Activated naive CD8-positive, alpha-beta T cell treated with anti-CD3 and anti-CD28 coated beads, Interleukin-2, amount 50 U/mL, for 16 hours (primary cell): Measurements from ENCODE around the gene PCDHGA1.
"Not testable (repeated sequence)": the region's sequence is repeated elsewhere in the genome, so short reads cannot be mapped to it uniquely, and the experiment has no call there.

ENCODE experiments used
- DNase-seq: peaks from one replicate; pipeline ENCODE4 v3.0.0-alpha.2; 2020; ENCODE audit warnings: low read depth, low spot score

Gene PCDHGA1

DNA sequence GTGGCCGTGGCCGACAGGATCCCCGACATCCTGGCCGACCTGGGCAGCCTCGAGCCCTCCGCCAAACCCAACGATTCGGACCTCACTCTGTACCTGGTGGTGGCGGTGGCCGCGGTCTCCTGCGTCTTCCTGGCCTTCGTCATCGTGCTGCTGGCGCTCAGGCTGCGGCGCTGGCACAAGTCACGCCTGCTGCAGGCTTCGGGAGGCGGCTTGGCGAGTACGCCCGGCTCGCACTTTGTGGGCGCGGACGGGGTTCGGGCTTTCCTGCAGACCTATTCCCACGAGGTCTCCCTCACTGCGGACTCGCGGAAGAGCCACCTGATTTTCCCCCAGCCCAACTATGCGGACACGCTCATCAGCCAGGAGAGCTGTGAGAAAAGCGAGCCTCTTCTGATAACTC is 15.7 kb downstream of the PCDHGA1 start:
- DNase-seq: not testable (repeated sequence)

DNA sequence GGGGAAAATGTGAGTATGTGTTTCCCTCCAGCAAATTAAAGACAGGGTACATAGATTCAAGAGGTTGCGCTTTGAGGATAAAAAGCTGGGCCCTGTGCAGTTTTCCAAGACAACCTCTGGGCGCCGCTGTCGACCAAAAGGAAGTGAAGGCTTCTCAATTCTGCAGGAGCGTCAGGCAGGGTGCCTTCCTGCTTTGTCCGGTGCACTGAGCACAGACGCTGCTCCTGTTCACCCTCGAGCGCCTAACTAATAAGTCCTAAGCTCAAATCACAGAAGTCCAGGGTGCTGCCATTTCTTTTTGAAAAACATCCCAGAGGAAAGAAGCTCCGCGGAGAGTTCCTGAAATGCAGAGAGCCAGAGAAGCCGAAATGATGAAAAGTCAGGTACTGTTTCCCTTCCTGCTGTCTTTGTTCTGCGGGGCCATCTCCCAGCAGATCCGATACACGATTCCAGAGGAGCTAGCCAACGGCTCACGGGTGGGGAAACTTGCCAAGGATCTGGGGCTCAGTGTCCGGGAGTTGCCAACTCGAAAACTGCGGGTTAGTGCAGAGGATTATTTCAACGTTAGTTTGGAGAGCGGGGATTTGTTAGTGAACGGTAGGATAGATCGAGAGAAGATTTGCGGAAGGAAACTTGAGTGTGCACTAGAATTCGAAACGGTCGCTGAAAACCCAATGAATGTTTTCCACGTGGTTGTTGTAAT is 19.8 kb downstream of the PCDHGA1 start, which contains the start of gene PCDHGB1:
Gene PCDHGB1, plus strand, starts transcription at position 183 of the 703 bp plus-strand sequence. Its CDS starts 162 bp downstream, at position 345.
- DNase-seq: no peak

DNA sequence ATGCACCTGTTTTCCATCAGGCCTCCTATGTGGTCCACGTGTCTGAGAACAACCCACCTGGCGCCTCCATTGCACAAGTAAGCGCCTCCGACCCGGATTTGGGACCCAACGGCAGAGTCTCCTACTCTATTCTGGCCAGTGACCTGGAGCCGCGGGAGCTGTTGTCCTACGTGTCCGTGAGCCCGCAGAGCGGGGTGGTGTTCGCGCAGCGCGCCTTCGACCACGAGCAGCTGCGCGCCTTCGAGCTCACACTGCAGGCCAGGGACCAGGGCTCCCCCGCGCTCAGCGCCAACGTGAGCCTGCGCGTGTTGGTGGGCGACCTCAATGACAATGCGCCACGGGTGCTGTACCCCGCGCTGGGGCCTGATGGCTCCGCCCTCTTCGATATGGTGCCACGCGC is 21.3 kb downstream of the PCDHGA1 start:
- no peak for DNase-seq

DNA sequence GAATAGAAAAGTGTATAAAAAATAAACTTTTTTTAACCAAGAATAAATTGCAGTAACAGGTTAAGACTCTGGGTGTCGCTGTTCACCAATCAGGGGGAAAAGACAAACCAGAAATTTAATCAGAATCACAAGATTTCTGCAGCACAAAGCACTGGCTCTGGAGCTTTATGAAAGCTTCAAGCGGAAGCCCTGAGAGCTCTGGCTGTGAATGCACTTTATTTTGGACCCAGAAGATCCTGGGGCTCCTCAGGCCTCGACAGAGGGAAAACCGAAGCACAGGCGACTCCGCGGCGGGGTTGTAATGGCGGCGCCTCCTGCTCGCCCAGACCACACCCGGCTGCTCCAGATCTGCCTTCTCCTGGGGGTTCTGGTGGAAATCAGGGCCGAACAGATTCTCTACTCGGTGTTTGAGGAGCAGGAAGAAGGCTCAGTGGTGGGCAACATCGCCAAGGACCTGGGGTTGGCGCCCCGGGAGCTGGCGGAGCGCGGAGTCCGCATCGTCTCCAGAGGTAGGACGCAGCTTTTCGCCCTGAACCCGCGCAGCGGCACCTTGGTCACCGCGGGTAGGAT is 24.7 kb downstream of the PCDHGA1 start, which contains the start of gene PCDHGA4:
Gene PCDHGA4, plus strand, starts transcription at position 122 of the 570 bp plus-strand sequence. Its CDS starts 87 bp downstream, at position 209.
- DNase-seq: no peak

DNA sequence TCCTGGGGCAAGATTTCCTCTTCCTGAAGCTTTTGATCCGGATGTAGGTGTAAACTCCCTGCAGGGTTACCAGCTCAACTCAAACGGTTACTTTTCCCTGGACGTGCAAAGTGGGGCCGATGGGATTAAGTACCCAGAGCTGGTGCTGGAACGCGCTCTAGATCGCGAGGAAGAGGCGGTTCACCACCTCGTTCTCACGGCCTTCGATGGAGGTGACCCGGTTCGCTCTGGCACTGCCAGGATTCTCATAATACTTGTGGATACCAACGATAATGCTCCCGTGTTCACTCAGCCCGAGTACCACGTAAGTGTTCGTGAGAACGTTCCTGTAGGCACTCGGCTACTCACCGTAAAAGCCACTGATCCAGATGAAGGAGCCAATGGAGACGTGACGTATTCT is 25.3 kb downstream of the PCDHGA1 start:
- DNase-seq: no peak

DNA sequence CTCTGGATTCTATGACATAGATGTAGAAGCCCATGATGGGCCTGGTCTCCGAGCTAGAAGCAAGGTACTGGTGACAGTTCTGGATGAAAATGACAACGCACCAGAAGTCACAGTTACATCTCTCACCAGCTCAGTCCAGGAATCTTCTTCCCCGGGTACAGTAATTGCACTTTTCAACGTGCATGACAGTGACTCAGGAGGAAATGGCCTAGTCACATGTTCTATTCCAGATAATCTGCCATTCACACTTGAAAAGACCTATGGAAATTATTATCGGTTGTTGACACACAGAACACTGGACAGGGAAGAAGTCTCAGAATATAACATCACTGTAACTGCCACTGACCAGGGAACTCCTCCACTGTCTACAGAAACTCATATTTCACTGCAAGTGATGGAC is 25.8 kb downstream of the PCDHGA1 start:
- no peak for DNase-seq

DNA sequence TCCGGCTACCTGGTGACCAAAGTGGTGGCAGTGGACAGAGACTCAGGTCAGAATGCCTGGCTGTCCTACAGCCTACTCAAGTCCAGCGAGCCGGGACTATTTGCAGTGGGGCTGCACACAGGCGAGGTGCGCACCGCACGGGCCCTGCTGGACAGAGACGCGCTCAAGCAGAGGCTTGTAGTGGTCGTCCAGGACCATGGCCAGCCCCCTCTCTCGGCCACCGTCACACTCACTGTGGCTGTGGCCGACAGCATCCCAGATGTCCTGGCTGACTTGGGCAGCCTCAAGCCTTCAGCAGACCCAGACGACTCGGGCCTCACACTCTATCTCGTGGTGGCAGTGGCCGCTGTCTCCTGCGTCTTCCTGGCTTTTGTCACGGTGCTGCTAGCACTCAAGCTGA is 26.6 kb downstream of the PCDHGA1 start:
- no peak for DNase-seq

DNA sequence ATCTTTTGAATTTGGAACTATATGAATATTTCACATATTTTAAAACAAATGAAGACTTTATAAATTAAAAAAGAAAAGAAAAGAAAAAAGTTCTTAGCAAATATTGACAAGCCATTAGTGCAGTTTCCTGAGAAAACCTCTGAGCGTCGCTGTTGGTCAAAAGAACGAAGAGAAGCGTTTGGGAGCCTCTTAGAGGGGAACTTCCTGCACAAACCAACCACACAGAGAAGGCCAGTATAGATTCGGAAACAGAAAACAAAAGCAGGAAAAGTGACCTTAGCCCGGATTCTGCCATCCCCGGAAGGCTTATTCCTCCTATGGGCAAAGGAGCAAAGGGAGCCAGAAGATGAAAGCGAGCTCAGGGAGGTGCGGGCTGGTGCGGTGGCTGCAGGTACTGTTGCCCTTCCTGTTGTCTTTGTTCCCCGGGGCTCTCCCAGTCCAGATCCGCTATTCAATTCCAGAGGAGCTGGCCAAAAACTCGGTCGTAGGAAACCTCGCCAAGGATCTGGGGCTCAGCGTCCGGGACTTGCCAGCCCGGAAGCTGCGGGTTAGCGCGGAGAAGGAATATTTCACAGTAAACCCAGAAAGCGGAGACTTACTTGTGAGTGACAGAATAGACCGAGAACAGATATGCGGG is 29.6 kb downstream of the PCDHGA1 start, which contains the start of gene PCDHGB2:
Gene PCDHGB2, plus strand, starts transcription at position 205 of the 637 bp plus-strand sequence. Its CDS starts 142 bp downstream, at position 347.
- no peak for DNase-seq

DNA sequence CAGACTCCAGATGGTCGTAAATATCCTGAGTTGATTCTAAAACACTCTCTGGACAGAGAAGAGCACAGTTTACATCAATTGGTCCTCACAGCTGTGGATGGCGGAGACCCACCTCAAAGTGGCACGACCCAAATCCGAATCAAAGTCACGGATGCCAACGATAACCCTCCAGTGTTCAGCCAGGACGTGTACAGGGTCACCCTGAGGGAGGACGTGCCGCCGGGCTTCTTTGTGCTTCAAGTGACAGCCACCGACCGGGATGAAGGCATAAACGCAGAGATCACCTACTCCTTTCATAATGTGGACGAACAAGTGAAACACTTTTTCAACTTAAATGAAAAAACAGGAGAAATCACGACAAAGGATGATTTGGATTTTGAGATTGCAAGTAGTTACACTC is 30.4 kb downstream of the PCDHGA1 start:
- DNase-seq: no peak

DNA sequence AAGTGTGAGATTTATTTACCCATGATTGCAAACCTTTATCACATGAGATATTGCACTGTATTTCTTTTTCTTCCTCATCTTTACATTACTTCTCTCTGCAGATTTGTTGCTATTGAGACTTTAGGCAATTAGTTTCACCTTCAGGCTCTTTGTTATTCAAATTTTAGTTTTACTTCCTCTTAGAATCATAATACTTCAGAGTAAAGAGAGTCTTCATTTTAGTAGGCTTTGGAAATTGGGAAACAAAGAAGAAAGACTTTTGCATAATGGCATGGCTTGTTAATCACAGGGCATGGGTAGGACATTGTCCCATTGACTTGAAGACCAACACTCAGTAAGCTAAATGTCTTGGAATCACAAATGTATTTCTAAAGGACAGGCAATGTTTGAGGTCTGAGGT is 32.4 kb downstream of the PCDHGA1 start:
- DNase-seq: no peak

DNA sequence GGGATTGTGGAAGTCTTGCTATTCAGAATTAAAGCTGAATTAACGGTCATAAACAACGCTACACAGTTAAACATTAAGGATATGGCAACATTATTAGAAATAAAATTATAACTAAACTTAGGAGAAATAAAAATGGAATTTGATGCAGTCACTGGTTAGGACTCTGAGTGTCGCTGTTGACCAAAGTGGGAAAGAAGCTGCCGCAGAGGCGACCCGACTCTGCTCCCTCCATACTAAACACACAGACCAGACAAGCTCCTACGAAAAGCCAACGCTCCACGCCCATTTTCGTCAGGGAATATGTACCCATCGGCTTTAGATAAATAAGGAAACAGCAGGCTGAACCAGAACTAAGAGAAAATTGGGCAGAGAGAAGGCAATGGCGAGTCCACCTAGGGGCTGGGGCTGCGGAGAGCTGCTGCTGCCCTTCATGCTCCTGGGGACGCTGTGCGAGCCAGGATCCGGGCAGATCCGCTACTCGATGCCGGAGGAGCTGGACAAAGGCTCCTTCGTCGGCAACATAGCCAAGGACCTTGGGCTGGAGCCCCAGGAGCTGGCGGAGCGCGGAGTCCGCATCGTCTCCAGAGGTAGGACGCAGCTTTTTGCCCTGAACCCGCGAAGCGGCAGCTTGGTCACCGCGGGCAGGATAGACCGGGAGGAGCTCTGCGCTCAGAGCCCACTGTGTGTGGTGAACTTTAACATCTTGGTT is 33.8 kb downstream of the PCDHGA1 start, which contains the start of gene PCDHGA5:
Gene PCDHGA5, plus strand, starts transcription at position 211 of the 709 bp plus-strand sequence. Its CDS starts 169 bp downstream, at position 380.
- no peak for DNase-seq

DNA sequence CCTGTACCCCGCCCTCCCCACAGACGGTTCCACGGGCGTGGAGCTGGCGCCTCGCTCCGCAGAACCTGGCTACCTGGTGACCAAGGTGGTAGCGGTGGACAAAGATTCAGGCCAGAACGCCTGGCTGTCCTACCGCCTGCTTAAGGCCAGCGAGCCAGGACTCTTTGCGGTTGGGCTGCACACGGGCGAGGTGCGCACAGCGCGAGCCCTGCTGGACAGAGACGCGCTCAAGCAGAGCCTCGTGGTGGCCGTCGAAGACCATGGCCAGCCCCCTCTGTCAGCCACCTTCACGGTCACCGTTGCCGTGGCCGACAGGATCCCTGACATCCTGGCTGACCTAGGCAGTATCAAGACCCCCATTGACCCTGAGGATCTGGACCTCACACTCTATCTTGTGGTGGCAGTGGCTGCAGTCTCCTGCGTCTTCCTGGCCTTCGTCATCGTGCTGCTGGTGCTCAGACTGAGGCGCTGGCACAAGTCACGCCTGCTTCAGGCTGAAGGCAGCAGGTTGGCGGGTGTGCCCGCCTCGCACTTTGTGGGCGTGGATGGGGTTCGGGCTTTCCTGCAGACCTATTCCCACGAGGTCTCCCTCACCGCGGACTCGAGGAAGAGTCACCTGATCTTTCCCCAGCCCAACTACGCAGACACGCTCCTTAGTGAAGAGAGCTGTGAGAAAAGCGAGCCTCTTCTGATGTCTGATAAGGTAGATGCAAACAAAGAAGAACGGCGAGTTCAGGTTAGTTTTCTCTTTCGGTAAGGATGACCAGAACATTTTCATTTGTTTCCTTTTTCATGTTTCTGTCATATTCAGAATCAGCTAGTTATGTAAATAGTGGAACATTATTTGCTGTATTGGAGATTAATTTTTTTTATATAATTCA is 35.9 kb downstream of the PCDHGA1 start:
- no peak for DNase-seq

DNA sequence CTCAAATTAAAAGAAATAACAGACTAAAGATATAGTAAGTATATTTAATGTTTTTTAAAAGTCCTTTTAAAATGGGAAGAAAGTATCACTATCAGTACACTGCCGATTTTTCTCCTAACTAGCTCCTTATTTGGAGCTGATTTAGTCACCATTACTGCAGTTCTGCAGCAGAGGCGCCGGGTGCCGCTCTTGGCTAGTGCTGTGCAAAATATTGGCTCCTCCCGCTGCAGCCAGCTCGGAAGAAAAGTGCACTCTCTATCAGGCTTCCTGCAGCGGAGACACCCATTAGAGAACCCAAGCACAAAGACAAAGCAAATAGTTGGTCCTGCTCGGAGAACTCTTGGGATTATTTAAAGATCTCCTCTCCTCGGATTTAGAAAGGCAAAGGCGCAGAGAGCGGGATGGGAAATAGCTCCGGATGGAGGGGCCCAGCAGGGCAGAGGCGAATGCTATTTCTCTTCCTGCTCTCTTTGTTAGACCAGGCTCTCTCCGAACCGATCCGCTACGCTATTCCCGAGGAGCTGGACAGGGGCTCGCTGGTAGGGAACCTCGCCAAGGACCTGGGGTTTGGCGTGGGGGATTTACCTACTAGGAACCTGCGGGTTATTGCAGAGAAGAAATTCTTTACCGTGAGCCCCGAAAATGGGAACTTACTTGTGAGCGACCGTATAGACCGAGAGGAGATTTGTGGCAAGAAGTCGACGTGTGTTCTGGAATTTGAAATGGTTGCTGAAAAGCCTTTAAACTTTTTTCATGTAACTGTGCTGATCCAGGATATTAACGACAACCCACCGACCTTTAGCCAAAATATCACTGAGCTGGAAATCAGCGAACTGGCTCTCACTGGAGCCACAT is 39.9 kb downstream of the PCDHGA1 start, which contains the start of gene PCDHGB3:
Gene PCDHGB3, plus strand, starts transcription at position 249 of the 855 bp plus-strand sequence. Its CDS starts 153 bp downstream, at position 402.
- DNase-seq: no peak

DNA sequence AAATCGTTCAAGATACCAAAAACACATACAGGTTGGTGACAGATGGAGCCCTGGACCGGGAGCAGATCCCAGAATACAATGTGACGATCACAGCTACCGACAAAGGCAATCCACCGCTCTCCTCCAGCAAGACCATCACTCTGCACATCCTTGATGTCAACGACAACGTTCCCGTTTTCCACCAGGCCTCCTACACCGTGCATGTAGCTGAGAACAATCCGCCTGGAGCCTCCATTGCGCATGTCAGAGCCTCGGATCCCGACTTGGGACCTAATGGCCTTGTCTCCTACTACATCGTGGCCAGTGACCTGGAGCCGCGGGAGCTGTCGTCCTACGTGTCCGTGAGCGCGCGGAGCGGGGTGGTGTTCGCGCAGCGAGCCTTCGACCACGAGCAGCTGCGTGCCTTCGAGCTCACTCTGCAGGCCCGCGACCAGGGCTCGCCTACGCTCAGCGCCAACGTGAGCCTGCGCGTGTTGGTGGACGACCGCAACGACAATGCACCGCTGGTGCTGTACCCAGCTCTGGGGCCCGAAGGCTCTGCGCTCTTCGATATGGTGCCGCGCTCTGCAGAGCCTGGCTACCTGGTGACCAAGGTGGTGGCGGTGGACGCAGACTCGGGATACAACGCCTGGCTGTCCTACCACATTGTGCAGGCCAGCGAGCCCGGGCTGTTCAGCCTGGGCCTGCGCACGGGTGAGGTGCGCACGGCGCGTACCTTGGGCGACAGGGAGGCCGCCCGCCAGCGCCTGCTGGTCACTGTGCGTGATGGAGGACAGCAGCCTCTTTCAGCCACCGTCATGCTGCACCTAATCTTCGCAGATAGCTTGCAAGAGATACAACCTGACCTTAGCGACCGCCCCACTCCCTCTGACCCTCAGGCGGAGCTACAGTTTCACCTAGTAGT is 41.5 kb downstream of the PCDHGA1 start:
- DNase-seq: no peak

DNA sequence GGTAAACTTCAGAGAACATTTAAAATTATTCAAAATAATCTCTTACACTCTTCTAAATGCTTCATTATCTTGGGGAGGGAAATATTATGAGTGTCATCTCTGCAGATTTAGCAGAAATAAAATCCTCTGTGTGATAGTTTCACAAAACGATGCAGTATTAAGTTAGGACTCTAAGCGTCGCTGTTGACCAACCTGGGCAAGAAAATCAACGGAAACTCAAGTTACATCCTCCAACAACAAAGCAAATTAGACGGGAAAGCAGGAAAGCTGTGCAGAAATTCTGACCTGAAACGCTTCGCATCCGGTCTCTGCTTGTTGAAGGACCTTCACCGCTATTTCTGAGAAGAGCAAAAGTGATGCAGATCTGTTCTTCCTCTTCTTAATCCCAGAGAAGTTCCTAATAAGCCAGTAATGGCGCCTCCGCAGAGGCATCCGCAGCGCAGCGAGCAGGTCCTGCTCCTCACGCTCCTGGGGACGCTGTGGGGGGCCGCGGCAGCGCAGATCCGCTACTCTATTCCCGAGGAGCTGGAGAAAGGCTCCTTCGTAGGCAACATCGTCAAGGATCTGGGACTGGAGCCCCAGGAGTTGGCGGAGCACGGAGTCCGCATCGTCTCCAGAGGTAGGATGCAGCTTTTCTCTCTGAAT is 43.5 kb downstream of the PCDHGA1 start, which contains the start of gene PCDHGA6:
Gene PCDHGA6, plus strand, starts transcription at position 219 of the 645 bp plus-strand sequence. Its CDS starts 193 bp downstream, at position 412.
- no peak for DNase-seq

DNA sequence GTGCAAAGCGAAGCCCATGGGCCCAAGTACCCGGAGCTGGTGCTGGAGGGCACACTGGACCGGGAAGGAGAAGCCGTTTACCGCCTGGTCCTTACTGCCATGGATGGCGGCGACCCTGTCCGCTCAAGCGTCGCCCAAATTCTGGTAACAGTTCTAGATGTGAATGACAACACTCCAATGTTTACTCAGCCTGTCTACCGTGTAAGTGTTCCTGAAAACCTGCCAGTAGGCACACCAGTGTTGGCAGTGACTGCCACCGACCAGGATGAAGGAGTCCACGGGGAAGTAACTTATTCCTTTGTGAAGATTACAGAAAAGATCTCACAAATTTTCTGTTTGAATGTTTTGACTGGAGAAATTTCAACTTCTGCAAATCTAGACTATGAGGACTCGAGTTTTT is 44.3 kb downstream of the PCDHGA1 start:
- DNase-seq: no peak

DNA sequence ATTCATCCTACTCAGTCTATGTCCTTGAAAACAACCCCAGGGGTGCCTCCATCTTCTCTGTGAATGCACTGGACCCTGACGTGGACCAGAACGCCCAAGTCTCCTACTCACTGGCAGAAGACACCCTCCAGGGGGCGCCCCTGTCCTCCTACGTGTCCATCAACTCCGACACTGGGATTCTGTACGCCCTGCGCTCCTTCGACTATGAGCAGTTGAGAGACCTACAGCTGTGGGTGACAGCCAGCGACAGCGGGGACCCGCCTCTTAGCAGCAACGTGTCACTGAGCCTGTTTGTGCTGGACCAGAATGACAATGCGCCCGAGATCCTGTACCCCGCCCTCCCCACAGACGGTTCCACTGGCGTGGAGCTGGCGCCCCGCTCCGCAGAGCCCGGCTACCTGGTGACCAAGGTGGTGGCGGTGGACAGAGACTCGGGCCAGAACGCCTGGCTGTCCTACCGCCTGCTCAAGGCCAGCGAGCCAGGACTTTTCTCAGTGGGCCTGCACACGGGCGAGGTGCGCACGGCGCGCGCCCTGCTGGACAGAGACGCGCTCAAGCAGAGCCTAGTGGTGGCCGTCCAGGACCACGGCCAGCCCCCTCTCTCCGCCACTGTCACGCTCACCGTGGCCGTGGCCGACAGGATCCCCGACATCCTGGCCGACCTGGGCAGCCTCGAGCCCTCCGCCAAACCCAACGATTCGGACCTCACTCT is 45.3 kb downstream of the PCDHGA1 start:
- DNase-seq: not testable (repeated sequence)
